GM12801 (cell line): ENCODE data around the gene AP5Z1.

ENCODE experiments used
- TF ChIP-seq, protein P1 (sequence below): IDR thresholded peaks from one replicate; pipeline ENCODE4 v1.5.1; 2011; ENCODE audit warnings: control low read depth; ENCODE audit not compliant: insufficient read length; ENCODE audit errors: extremely low read depth

AP5Z1 gene

DNA sequence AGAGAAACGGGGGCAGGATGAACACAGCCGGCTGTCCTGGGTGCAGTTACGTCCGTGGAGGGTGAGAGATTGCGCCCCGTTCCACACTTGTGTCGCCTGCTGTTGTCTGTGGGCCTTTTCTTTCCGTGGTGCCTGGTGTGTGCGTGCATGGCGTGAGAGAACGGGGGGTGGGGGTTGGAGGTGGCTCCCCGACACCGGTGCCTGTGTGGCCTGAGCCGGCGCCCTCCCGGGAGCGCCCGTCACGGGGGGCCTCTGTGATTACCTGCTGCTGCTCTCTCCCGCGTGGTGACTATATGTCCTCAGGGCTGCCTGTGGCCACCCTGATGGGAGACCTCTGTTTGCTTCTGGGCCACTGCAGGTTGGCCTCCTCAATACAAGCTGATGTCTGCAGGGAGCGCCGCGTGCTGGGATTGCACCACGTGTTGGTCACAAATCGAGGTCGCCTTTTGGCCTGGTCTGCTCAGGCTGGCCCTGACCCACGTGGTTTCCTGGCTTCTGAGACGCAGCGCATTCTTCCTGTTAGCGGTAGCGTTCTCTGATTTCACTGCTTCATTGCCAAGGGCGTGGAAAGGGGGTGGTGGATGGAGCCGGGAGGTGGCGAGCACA is 10.9 kb upstream of the AP5Z1 start:
- TF ChIP-seq, protein P1, sequence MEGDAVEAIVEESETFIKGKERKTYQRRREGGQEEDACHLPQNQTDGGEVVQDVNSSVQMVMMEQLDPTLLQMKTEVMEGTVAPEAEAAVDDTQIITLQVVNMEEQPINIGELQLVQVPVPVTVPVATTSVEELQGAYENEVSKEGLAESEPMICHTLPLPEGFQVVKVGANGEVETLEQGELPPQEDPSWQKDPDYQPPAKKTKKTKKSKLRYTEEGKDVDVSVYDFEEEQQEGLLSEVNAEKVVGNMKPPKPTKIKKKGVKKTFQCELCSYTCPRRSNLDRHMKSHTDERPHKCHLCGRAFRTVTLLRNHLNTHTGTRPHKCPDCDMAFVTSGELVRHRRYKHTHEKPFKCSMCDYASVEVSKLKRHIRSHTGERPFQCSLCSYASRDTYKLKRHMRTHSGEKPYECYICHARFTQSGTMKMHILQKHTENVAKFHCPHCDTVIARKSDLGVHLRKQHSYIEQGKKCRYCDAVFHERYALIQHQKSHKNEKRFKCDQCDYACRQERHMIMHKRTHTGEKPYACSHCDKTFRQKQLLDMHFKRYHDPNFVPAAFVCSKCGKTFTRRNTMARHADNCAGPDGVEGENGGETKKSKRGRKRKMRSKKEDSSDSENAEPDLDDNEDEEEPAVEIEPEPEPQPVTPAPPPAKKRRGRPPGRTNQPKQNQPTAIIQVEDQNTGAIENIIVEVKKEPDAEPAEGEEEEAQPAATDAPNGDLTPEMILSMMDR, result no peak

DNA sequence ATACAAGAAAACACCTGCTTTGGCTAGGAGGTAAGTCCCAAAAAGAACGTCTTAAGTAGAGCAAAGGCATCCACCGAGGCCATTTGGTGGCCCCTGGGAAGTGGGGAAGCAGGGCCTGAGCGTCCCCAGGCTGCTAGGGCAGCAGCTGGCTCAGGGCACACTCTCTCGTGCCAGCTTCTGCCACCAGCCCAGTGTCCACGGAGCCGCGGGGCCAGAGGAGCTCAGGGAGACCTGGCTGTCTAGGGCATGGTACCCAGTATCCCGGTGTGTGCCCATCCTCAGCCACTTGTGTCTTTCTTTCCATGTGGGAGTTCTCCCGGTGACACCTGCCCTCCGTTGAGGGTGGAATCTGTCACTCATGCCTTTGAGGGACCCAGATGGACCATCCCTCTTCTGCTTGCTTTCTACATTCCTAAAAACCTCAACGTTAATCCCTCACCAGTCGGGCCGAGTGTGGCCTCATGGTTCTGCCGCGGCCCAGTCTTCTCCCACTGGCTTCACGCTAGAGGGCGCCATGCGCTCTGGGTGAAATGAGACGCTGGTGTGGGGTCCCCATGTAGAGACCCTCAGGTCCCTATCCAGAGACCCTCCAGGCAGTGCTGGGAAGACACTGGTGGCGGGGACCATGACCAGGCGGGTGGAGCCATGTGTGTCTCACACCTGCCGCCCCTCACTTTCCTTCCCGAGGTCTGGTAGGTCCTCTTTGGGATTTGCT is 9.5 kb upstream of the AP5Z1 start:
- TF ChIP-seq, protein P1, result no peak

DNA sequence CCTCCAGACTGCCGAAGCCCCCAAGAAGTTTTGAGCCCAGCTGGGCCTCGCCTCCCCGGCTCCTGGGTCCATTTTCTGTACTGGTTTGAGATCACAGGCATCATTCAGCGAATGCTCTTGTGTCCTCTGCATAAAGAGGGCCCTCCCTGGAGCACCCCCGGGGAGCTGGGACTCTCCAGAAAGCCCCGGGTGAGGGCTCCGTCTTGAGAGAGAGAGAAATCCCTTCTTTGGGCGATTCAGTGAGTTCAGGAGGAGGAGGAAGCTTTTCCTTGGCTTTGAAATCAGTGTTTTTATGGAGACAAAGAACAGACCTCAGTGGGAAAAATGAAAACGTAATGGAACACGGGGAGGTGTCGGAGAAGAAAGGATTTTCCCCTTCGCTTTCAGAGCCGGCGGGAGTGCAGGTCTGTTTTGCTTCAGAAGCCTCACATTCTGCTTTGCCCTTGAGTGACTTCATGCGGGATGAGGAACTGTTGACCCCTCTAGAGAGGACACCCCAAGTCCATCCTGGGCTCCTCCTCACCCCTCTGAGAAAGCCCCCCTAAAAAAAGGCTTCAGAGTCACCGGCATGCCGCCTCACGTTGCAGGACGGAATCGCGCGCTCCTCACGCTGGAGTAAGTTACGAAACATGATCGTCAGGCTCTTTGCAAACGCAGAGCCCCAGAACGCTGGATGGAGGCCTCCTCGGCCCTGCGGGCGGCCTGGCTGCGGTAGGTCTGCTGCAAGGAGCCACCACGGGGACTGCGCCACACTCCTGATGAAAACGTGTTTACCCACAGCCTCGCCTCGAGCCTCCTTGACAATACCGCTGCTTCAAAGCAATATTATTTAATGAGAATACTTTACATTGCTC is 8.5 kb upstream of the AP5Z1 start:
- TF ChIP-seq, protein P1, result no peak

DNA sequence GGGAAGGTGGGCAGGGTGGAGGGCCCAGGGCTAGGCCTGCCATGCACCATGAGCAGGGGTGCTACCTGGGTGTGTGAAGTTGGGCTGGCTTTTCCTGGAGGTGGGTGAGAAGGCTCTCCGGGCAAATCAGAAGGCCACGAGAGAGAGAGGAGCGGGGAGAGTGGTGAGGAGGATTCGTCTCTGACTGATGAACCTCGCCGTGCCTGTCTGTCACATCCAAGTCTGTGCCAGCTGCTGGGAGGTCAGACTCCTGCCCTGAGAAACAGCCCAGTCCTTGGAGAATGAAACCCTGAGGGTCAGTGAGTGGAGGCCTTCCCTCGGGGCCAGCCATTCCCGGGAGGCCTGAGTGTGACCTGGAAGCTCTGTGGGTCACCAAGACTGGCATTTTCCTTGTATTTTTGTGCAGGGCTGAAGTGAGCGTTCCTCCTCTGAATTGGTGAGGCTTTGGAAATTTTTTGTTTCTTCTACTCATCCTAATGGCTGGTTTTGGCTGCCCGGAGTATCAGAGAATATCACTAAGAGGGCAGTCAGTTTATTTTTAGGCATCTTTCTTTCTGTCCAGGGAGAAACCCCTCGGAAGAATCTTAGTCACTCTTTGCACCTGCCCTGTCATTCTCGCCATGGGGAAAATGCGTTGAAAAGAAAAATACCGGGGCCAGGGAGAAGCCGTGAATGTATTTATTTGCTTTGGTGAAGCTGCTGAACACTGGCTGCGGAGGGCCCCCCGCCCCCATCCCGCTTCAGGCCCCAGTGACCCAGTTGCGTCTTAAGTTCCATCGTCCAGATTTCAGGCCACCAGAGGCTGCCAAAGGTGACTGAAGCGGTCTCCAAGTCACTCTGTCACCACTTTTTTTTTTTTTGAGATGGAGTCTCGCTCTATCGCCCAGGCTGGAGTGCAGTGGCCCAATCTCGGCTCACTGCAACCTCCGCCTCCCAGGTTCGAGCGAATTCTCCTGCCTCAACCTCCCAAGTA is 6.5 kb upstream of the AP5Z1 start:
- TF ChIP-seq, protein P1, result no peak

DNA sequence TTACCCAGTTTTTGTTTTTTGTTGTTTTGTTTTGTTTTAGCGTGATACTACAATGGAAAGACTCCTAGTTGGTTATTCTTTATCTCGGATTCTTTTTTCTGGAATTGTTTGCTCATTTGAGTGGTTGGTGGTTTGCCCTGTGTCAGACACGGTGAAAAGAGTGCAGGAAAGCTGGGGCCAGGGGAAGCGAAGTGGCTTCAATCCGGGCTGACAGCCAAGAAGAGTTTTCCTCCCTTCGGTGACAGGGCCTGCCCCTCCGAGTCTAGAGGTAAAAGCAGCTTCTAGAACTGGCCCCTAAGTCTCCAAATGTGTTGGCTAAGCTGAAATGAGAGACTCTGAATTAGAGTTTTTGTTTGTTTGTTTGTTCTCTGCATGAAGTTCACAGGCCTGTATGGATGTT is 5.7 kb upstream of the AP5Z1 start:
- TF ChIP-seq, protein P1, result no peak

DNA sequence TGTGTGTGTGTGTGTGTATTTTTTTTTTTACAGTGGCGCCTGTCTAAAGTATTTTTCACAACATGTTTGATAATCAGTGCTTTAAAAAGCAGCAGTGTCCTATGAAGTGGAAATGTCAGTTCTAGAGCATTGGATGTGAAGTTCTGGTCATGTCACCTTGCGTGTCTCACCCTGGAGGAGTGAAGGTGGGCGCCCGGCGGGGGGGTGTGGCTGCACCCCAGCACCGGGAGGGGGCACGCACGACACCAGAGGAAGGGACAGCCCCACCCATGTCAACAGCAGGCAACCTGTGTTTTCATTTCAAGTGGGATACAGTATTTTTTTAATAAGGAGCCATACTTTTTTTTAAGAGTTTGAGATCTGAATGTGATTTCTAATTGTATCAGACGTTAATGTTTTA is 4.5 kb upstream of the AP5Z1 start:
- TF ChIP-seq, protein P1, result no peak
